NCI-H2081 (cell line): ENCODE results near the gene VPS26C.
A peak's percentile ranks its signal among the peaks of the same experiment; 100 is the strongest.

Experiments
- DNase-seq, 2 experiments: peaks; one replicate each; lab custom pipeline; 2025; lab: John Stamatoyannopoulos, UW

The VPS26C gene

GRCh38 chr21:37264808-37265207, 2.3 kb downstream of the VPS26C start:
- DNase-seq: no peak

DNA sequence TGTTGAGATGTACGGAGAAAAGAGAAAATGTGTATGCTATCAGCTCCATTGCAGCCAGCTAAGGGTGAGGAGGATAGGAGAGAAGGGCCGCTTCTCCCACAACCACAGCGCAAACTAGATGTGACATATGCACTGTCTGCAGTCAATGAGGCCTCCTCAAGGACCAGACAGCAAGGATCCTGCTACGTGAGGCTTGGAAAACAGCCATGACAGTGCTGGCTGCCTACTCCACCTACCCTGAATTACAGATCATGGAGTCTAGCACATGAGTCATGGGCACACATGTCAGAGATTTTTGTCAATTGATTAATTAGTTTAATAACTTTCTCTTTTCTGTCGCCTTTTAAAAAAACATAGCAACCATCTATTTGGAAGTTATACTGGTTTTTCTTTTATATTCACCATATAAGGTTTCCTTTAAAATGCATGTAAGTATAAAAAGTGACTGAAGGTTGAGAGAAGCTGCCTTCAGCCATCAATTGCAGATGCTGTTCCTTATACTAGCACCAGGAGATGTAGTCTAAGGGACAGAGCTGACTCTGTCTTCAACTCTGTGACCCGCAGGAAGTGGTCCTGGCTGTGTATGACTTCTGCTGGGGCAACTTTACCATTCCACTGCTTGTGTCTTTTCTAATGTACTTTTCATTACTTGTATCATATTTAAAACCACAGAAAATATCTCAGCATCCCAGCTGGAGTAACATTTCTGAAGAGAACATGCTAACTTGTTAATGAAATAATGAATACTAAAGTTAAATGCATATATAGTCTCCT, 3.1 kb downstream of the VPS26C start:
- no peak for DNase-seq

GRCh38 chr21:37259426-37259825, 7.7 kb downstream of the VPS26C start:
- no peak for DNase-seq

GRCh38 chr21:37257967-37258877, 8.9 kb downstream of the VPS26C start:
- no peak for DNase-seq

GRCh38 chr21:37257511-37257966, 9.6 kb downstream of the VPS26C start:
- DNase-seq: no peak

DNA sequence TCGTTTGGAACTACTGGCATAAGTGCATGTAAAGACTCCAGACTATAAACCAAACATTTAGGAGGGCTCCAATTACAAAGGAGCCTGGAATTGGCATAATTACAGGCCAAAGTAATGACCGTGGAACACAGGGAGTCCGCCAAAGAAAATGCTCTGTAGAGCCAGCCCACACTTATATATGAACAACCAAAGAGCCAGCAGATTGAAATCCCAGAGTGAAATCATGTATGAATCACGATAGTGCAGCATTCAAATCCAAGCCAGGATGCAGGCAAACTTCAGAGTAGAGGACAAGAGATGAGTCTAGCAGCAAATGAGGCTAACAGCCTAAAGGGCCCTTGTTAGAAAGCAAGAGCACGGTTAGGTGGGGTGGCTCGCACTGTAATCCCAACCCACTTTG, 13.1 kb downstream of the VPS26C start:
- peak in 1 of 2 experiments; percentile 20 for DNase-seq

GRCh38 chr21:37251294-37251634, 15.9 kb downstream of the VPS26C start:
- DNase-seq: no peak

DNA sequence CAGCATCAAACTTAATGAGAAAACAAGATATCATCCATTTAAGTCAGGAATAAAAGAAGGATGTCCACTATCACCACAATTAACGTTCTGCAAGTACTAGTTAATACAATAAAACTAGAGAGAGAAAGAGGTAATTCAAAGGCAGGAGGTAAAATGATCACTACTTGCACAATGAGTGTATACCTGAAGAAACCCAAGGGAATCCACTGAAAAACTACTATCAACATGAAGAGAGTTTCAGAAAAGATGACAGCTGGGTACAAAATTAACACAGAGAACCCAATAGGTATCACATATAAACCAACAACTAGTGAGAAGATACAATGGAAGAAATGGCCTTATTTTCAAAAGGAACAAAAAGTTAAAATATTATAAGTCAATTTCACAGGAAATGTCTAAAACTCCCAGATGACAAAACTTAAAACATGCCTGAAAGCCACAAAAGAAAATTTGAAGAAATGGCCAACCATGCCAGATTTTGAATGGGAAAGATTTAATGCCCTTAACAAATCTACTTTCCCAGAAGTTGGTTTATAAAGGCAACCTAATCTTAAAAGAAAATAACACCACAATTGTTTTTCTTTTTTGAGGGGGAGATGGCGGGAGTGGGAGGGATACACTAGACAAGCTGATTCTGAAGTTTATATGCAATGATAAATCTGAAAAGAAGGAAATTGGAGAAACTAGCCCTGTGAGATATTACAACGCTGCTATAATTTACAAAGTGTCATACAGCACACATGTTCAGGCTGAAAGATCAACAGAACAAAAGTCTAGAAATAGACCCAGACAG, 17.8 kb downstream of the VPS26C start:
- DNase-seq: no peak

DNA sequence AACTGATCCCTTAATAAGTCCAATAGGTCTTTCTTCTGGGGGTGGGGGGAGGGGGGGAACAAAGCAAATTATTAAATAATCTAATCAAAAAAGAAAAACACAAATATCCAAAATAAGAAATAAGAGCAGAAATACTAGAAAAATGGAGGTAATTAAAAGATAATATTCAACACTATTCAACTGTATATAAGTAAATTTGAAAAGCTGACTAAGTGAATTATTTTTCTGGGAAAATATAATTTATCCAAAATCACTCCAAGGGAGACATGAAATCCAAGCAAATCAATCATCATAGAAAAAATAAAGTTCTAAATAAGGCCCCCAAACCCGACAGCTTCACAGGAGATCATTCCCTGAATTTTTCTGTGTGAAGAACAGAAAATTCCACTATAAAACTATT, 18.8 kb downstream of the VPS26C start:
- DNase-seq: no peak

- DNase-seq: no peak
Observed at GRCh38 chr21:37245151-37245550, 22.0 kb downstream of the VPS26C start.

DNA sequence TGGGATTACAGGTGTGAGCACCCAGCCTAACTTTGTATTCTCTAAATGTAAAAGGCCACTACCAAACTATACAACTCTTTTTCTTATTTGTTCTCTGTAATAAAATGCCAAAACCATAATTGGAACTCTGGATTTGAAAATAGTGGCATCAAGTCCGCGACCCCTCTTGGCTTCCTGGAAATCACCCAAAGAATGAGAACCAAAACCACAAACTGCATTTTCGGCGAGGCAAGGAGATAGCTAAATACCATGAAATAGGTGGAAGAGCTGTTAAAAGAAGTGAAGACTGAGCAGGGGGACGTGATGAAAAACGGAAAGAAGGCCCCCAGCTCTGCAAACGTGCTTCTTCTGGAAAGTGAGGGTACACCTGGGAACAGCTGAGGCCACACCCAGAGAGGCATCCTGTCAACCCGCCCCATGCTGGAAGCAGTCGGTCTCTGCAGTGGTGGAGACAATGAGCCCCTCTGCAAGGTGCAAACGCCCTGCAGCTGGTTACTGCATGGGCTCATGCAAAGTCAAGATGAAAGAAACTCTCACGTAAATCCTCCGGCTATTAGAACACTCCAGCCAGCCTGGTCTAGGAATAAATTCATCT, 22.5 kb downstream of the VPS26C start:
- DNase-seq: no peak

DNA sequence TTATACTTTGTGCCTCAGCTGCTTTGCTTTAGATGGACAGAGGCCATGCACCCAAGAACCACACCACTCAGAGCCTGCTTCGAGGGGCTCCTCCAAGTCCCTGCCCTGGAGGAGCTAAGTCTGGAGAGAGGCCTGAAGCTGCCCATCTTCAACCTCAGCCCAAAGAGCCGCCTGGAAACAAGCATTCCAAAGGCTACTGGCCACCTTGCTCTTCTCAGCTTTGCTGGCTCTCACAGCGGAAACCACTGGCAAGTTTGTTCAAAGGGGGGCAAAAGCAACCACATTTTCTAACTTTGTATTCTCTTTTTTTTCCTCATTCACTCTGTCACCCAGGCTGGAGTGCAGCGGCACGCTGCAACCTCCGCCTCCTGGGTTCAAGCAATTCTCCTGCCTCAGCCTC, 23.2 kb downstream of the VPS26C start:
- DNase-seq: no peak

DNA sequence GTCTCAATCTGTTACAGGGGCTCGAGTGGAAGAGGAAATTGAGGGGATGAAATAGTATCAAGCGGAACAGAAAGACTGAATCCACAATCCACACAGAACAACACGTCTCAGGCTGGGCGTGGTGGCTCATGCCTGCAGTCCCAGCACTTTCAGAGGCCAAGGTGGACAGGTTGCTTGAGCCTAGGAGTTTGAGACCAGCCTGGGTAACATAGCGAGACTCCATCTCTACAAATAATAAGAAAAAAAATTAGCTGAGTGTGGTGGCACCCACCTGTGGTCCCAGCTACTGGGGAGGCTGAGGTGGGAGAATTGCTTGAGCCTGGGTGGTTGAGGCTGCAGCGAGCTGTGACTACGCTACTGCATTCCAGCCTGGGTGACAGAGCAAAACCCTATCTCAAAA, 25.7 kb downstream of the VPS26C start:
- no peak for DNase-seq

DNA sequence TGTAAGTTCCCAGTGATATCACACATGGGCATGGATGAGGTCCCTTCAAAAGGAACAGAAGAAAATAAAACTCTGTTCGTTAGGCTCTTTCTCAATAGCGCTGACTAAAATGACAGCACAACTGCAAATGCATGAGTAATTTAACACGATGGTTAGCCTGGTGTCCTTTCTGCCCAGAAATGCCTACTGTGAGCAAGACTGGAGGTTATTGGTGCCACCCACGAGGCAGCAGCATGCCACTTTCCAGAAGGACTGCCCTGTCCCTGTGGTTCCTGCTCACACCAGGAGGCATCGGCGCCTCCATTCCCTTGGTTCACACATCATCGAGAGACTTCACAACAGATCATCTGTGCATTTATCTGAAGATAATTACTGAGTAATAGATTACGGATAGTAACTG, 26.2 kb downstream of the VPS26C start:
- DNase-seq: no peak

- peak in 1 of 2 experiments; percentile 5 for DNase-seq
Observed at GRCh38 chr21:37237764-37238163, 29.4 kb downstream of the VPS26C start.

DNA sequence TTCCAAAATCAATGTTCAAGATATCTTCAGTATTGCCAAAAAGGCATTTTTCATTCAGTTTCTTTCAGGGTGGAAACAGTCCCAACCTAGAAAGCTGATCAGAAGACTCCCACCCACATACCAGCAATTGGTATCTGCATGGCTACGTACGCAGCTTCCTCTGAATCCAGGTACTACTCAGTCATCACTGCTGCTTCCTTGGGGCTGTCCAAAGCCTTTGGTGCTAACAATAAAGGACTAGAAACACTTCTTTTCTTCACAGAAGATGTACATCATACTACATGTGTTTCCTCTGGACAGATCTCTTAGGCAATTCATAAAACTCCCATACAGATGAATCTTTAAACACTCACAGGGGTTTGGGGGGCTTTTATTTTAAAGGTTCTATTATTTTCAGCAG, 29.8 kb downstream of the VPS26C start:
- no peak for DNase-seq

DNA sequence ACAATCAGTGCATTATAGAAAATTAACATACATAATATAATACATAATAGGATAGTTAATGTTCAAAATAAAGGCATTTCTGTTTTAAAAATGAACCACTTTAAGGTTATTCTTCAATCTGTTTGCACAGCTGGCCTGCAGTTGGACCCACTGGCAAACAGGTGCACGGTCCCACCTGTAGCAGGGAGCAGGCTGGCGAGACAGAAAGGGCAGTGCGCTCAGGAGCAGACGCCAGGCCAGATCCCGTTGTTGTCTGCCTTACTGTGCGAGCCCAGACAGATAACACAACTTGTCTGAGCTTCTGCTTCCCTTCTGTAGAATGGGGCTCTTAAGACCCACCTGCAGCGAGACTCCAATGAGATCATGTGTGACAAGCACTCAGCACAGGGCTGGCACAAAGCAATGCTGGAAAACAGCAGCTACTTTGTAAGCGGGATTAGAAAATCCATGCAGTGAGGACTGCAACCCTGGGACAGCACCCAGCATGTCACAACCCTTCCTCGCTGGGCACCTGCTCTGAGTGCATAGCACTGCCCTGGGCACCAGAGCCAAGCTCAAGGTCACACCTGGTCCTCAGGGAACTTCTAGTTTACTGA, 33.5 kb downstream of the VPS26C start:
- DNase-seq: peak; percentile 3 to 67

DNA sequence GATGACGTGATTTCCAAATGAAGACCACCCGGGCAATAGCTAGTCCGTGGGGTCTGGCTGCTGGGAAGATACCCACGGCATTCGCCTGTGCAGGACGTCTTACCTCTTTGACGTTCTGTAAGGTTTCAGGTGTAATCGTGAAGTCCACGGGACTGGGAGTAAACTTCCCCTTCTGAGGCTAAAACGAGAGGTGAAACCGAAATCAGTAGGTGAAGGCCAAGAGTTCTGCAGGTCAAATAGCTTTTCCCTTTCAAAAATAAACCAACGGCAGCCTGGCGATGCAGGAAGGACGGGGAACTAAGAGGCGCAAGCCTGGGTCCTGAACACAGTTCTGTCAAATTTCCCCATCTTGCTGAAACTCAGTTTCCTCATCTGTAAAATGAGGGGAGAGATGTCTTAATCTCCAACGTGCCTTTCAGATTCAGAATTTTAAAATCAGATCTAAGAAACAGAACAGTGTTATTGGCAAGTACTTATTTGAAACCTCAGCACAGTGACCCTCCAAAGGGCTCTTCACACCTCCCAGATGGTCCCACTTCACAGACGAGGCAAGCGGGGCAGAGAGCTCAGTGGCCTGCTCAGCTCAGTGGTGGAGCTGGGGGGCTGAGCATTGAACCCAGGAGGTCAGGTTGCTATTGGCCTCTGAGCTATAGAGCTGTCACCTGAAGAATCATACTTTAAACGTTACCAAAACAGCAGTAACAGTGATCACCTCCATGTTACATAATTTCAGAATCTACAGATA, 34.7 kb downstream of the VPS26C start:
- no peak for DNase-seq

- no peak for DNase-seq
Observed at GRCh38 chr21:37231671-37232070, 35.5 kb downstream of the VPS26C start.

DNA sequence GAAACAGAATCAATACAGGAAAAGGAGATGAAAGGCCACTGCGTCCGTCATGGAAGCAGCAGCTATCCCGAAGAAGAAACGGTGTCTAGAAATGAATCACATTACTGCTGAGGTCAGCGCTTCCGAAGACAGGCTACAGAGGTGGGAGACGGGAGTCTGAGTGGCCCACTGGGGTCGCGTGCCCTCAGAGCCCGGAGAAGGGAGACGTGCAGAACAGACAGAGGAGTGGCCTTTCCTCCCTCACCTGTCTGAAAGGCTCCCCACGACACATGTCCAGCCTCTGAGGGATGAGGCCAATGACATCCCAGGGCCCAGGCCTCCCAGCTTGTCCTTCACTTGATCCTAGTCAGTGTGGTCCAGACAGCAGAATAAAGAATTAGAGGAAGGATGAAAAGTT, 35.9 kb downstream of the VPS26C start:
- DNase-seq: no peak
